H1 (cell line): ENCODE measurements around the gene SCAMP5. TPM values are rescaled to one million over a fixed set of nuclear protein-coding genes. Genes with fewer than 3 reads are reported as not detected.

Experiments
- CBX5 ChIP-seq: fragments of 300-800, 300-1000 bp; sonication (generic); IDR thresholded peaks from 2 replicates; pipeline ENCODE4 v1.7.1; 2016; ENCODE audit warnings: antibody characterized with exemption, low read length, low read depth
- CBX8 ChIP-seq: fragments of 300-800, 300-1000 bp; sonication (generic); IDR thresholded peaks from 2 replicates; pipeline ENCODE4 v1.7.1; 2016; ENCODE audit warnings: low read depth, low read length, borderline replicate concordance
- EP300 ChIP-seq, 2 experiments: IDR thresholded peaks; 1 replicate in 1 of 2; 2 replicates in 1 of 2; pipeline ENCODE4 v1.6.1; 2011 to 2012; ENCODE audit warnings: low read depth in 2 of 2, low read length in 2 of 2, mild to moderate bottlenecking in 2 of 2, borderline replicate concordance in 1 of 2, inconsistent platforms in 1 of 2, moderate library complexity in 1 of 2
- HDAC6 ChIP-seq: IDR thresholded peaks from one replicate; pipeline ENCODE4 v1.7.1; 2012; ENCODE audit warnings: low read depth, mild to moderate bottlenecking, inconsistent platforms, low read length, moderate library complexity
- JUN ChIP-seq: IDR thresholded peaks from 2 replicates; pipeline ENCODE4 v1.6.1; 2011; ENCODE audit warnings: low read depth, mild to moderate bottlenecking, improper control_type of control experiment, low read length
- KDM5A ChIP-seq: fragments of 200-600 bp; IDR thresholded peaks from 2 replicates; pipeline ENCODE4 v1.7.1; 2012; ENCODE audit warnings: mild to moderate bottlenecking, low read length, inconsistent platforms, mixed read lengths
- MAFK ChIP-seq: IDR thresholded peaks from 2 replicates; pipeline ENCODE4 v1.6.1; 2012; ENCODE audit warnings: low read depth, mild to moderate bottlenecking, improper control_type of control experiment, low read length
- RXRA ChIP-seq: IDR thresholded peaks from 2 replicates; pipeline ENCODE4 v1.6.1; 2011; ENCODE audit warnings: low read depth, mild to moderate bottlenecking, low read length, moderate library complexity; ENCODE audit not compliant: insufficient read depth
- SIX5 ChIP-seq: IDR thresholded peaks from 2 replicates; pipeline ENCODE4 v1.6.1; 2011; ENCODE audit warnings: mild to moderate bottlenecking, low read depth, low read length
- ZNF274 ChIP-seq: IDR thresholded peaks from 2 replicates; pipeline ENCODE4 v1.7.0; 2012; ENCODE audit warnings: low read length, borderline replicate concordance; ENCODE audit errors: extremely low read depth
- polyA plus RNA-seq, 7 experiments: library from polyadenylated mRNA; depleted of rRNA in 3 of 7; stranded (reverse) in 5 of 7; unstranded in 2 of 7; fragments of >200 nt in 5 of 7; fragments of 200-250 nt in 2 of 7; gene quantifications; 1 replicate in 5 of 7; 2 replicates in 1 of 7; 4 replicates in 1 of 7; pipeline versions ENCODE4 v1.2.1 to v1.2.3, GENCODE V29; 2011 to 2013; ENCODE audit warnings: missing spikeins in 2 of 7, mixed read lengths in 2 of 7
- total RNA-seq: library from RNA; stranded (reverse); fragmentation: NEBNext Ultra II Directional; extraction: Animal tissue kit (Norgen Biotek cat#: 25700); gene quantifications from 2 replicates; pipeline ENCODE4 v1.2.1, GENCODE V29; 2021

Gene SCAMP5
- total and polyA plus RNA-seq, 2 of the 8 experiments (the other 6 are each of a cell fraction or from before 2014, with no cell fraction given) = 55.4 to 94.7 TPM

GRCh38 chr15:74955796-74956647, 39.3 kb upstream of the SCAMP5 start (continued):
- TF ChIP-seq CBX5 (no peak), ZNF274 (no peak), KDM5A (no peak), JUN (no peak), CBX8 (no peak), EP300 (IDR thresholded peaks at IDR 0.05; ENCODE audit: borderline replicate concordance in 1 of 2, low read depth in 2 of 2, low read length in 2 of 2) (no peak), SIX5 (no peak), MAFK (no peak), RXRA (no peak), HDAC6 (no peak)
